K562 (cell line): ENCODE data around the gene ABLIM2. TPM values are rescaled to one million over a fixed set of nuclear protein-coding genes. Genes with fewer than 3 reads are reported as not detected.

ENCODE experiments used
- ATAC-seq: fragments of 200-7000 bp; cut with Tn5 transposase; 3 replicates; pipeline ENCODE4 v1.9.1; 2020; ENCODE audit warnings: moderate library complexity
- BruUV-seq: library from RNA; stranded (reverse); fragments of 400-500 nt; replicated peaks from 2 replicates; lab custom pipeline; 2021; lab: Mats Ljungman, UMichigan
- CTCF ChIA-PET: fragments of 300-600 bp; formaldehyde crosslinking; extraction: SDS; loops from one replicate; lab custom pipeline; 2021; ENCODE audit warnings: low intra/inter-chr PET ratio; lab: Yijun Ruan, JAX
- POLR2A ChIA-PET: fragments of 300-600, 350-650 bp; sonication (Branson Sonifier 250); formaldehyde crosslinking; extraction: SDS; loops from one replicate; lab custom pipeline; 2021; ENCODE audit warnings: antibody characterized with exemption, inconsistent platforms; lab: Yijun Ruan, JAX
- DNase-seq, 4 experiments: peaks; one replicate each; pipeline versions ENCODE4 v3.0.0 to v3.0.0-alpha.2; 2011 to 2018; ENCODE audit warnings: low spot score in 3 of 4, mixed read lengths in 3 of 4; ENCODE audit errors: extremely low read depth in 1 of 4
- FAIRE-seq: peaks from 2 replicates; lab custom pipeline; 2011; peaks lifted over from hg19 to GRCh38; lab: Jason Lieb, UNC
- H2AFZ ChIP-seq: 2 replicates; pipeline ENCODE4 v1.6.0; 2011; ENCODE audit warnings: low read depth, low read length, control low read depth, inconsistent platforms
- H3K27ac ChIP-seq: fragments of 200-600 bp; 3 replicates; pipeline ENCODE4 v1.8.0; 2011; ENCODE audit warnings: low read depth, mild to moderate bottlenecking, control low read depth, inconsistent platforms, low read length, moderate library complexity, mixed read lengths; ENCODE audit errors: extremely low read depth
- H3K27me3 ChIP-seq, 2 experiments: fragments of 300-600 bp in 1 of 2; 2 replicates in 1 of 2; 3 replicates in 1 of 2; pipeline versions ENCODE4 v1.6.0 to v1.8.0; 2011; ENCODE audit warnings: inconsistent platforms in 2 of 2, low read length in 2 of 2, mild to moderate bottlenecking in 1 of 2, mixed read lengths in 1 of 2, moderate library complexity in 1 of 2; ENCODE audit not compliant: control insufficient read depth in 2 of 2, insufficient read depth in 2 of 2
- H3K36me3 ChIP-seq: fragments of 300-600 bp; 3 replicates; pipeline ENCODE4 v1.8.0; 2011; ENCODE audit warnings: mild to moderate bottlenecking, low read length, inconsistent platforms; ENCODE audit not compliant: control insufficient read depth, insufficient read depth
- H3K4me1 ChIP-seq, 2 experiments: fragments of 200-600 bp in 1 of 2; replicated peaks in 1 of 2; 2 replicates in 1 of 2; 3 replicates in 1 of 2; pipeline versions ENCODE4 v1.5.1 to v1.8.0; 2011; ENCODE audit warnings: inconsistent platforms in 2 of 2, low read length in 2 of 2, mild to moderate bottlenecking in 1 of 2, mixed read lengths in 1 of 2, moderate library complexity in 1 of 2; ENCODE audit not compliant: control insufficient read depth in 2 of 2, insufficient read depth in 2 of 2
- H3K4me2 ChIP-seq: 2 replicates; pipeline ENCODE4 v1.6.1; 2011; ENCODE audit warnings: low read length, control low read depth, inconsistent platforms, mixed read lengths; ENCODE audit not compliant: insufficient read depth
- H3K4me3 ChIP-seq: fragments of 200-600 bp; sonication (generic), shearing (Covaris generic); 2 replicates; pipeline ENCODE4 v1.5.1; 2016; ENCODE audit warnings: control low read depth, inconsistent platforms
- H3K79me2 ChIP-seq: fragments of 200-600 bp; 3 replicates; pipeline ENCODE4 v1.8.0; 2011; ENCODE audit warnings: low read length, inconsistent platforms; ENCODE audit not compliant: control insufficient read depth, insufficient read depth
- H3K9ac ChIP-seq, 2 experiments: 2 replicates each; pipeline versions ENCODE4 v1.6.0 to v1.6.1; 2011; ENCODE audit warnings: low read depth in 2 of 2, low read length in 2 of 2, control low read depth in 1 of 2, inconsistent platforms in 1 of 2, mild to moderate bottlenecking in 1 of 2, mixed read lengths in 1 of 2; ENCODE audit not compliant: insufficient read depth in 1 of 2
- H3K9me1 ChIP-seq: one replicate; pipeline ENCODE4 v1.6.0; 2011; ENCODE audit warnings: inconsistent platforms, mild to moderate bottlenecking, low read length, moderate library complexity; ENCODE audit not compliant: control insufficient read depth, insufficient read depth
- H3K9me3 ChIP-seq: replicated peaks from 2 replicates; pipeline ENCODE4 v1.5.1; 2011; ENCODE audit warnings: low read depth, low read length, inconsistent platforms; ENCODE audit not compliant: control insufficient read depth, insufficient read depth
- H4K20me1 ChIP-seq: replicated peaks from 2 replicates; pipeline ENCODE4 v1.6.1; 2011; ENCODE audit warnings: low read length, inconsistent platforms, mixed read lengths; ENCODE audit not compliant: control insufficient read depth, insufficient read depth
- CBFB ChIP-seq: sonication (generic); formaldehyde crosslinking; IDR thresholded peaks from 2 replicates; pipeline ENCODE4 v1.4.0; 2020; ENCODE audit warnings: mild to moderate bottlenecking, missing genetic modification reagents
- E2F3 ChIP-seq: fragments of 250-450 bp; sonication (Bioruptor Pico); IDR thresholded peaks from 2 replicates; pipeline ENCODE4 v1.4.0; 2020; ENCODE audit warnings: mild to moderate bottlenecking
- HDGF ChIP-seq: fragments of 450-650 bp; IDR thresholded peaks from 2 replicates; pipeline ENCODE4 v1.6.1; 2016
- SREBF1 ChIP-seq: fragments of 150-350 bp; IDR thresholded peaks from 2 replicates; pipeline ENCODE4 v1.6.1; 2014; ENCODE audit warnings: antibody characterized with exemption, low read depth, low read length, borderline replicate concordance
- ZBTB7A ChIP-seq: IDR thresholded peaks from 2 replicates; pipeline ENCODE4 v1.6.1; 2011; ENCODE audit warnings: low read depth, mild to moderate bottlenecking, low read length, moderate library complexity, borderline replicate concordance; ENCODE audit not compliant: control insufficient read depth
- ZFP36 ChIP-seq: fragments of 150-350 bp; IDR thresholded peaks from 2 replicates; pipeline ENCODE4 v1.6.1; 2018; ENCODE audit warnings: low read length, low read depth; ENCODE audit not compliant: partially characterized antibody
- ZFX ChIP-seq: sonication (generic); formaldehyde crosslinking; IDR thresholded peaks from 2 replicates; pipeline ENCODE4 v1.8.0; 2022; ENCODE audit warnings: mild to moderate bottlenecking, missing genetic modification reagents, moderate library complexity
- WGBS: fragments of 100-300 bp; shearing (Covaris generic); methylation state at CpG from one replicate; pipeline ENCODE4 v1.1.6; 2016; ENCODE audit warnings: low coverage, mixed read lengths; ENCODE audit not compliant: insufficient coverage; ENCODE audit errors: missing lambda C conversion rate; 5-methylcytosine and 5-hydroxymethylcytosine counted together
- in situ Hi-C: fragments of 300-500 bp; cut with MboI; formaldehyde crosslinking; loops from 4 replicates; pipeline ENCODE4 v1.15.0; 2018; ENCODE audit warnings: inconsistent platforms, mixed read lengths
- intact Hi-C: fragments of 100-400 bp; cut with micrococcal nuclease; formaldehyde crosslinking; loops from 2 replicates; pipeline ENCODE4 v1.14.2; 2022
- polyA plus RNA-seq, 8 experiments: library from polyadenylated mRNA; depleted of rRNA in 4 of 8; stranded (reverse) in 5 of 8; unstranded in 3 of 8; fragments of >200 nt; fragmentation: Nextera tagmentation in 2 of 8; fragmentation: Illumina TruSeq in 1 of 8; extraction: Ambion mirVana in 2 of 8; extraction: Trizol in 1 of 8; gene quantifications; 2 replicates each; pipeline versions ENCODE4 v1.2.1 to v1.2.3, GENCODE V29; 2011 to 2014; ENCODE audit warnings: inconsistent platforms in 1 of 8, missing spikeins in 1 of 8
- total RNA-seq, 7 experiments: library from RNA; depleted of rRNA in 6 of 7; stranded (reverse); fragments of >200 nt in 6 of 7; fragmentation: Illumina TruSeq in 2 of 7; extraction: Trizol in 2 of 7; gene quantifications; 2 replicates each; pipeline versions ENCODE4 v1.2.1 to v1.2.3, GENCODE V29; 2011 to 2021; ENCODE audit warnings: low replicate concordance in 1 of 7
- TF ChIP-seq, protein P1 (sequence below): fragments of 250-450 bp; sonication (Bioruptor Pico); IDR thresholded peaks from 2 replicates; pipeline ENCODE4 v1.8.0; 2021; ENCODE audit warnings: moderate library complexity, mild to moderate bottlenecking, inconsistent platforms
- TF ChIP-seq, protein P2 (sequence below), 3 experiments: fragments of 200-800 bp in 1 of 3; sonication (Bioruptor generic) in 1 of 3; sonication (generic) in 1 of 3; formaldehyde crosslinking in 1 of 3; IDR thresholded peaks; 2 replicates each; pipeline versions ENCODE4 v1.6.1 to v1.8.0; 2016 to 2022; ENCODE audit warnings: mild to moderate bottlenecking in 2 of 3, missing compliant biosample characterization in 2 of 3, missing genetic modification characterization in 2 of 3, missing genetic modification reagents in 1 of 3
- TF ChIP-seq, protein P3 (sequence below): fragments of 250-450 bp; sonication (Bioruptor Pico); IDR thresholded peaks from 2 replicates; pipeline ENCODE4 v1.8.0; 2022; ENCODE audit warnings: moderate library complexity, mild to moderate bottlenecking, inconsistent platforms
- TF ChIP-seq, protein P4 (sequence below): sonication (generic); formaldehyde crosslinking; IDR thresholded peaks from 2 replicates; pipeline ENCODE4 v1.8.1; 2023; ENCODE audit warnings: mild to moderate bottlenecking, missing genetic modification reagents
- TF ChIP-seq, protein P5 (sequence below): IDR thresholded peaks from 2 replicates; pipeline ENCODE4 v1.6.1; 2016; ENCODE audit warnings: missing genetic modification characterization, missing compliant biosample characterization

ABLIM2 gene
- total and polyA plus RNA-seq, 9 of the 15 experiments (the other 6 are each of a cell fraction or from before 2014, with no cell fraction given), result not detected

DNA sequence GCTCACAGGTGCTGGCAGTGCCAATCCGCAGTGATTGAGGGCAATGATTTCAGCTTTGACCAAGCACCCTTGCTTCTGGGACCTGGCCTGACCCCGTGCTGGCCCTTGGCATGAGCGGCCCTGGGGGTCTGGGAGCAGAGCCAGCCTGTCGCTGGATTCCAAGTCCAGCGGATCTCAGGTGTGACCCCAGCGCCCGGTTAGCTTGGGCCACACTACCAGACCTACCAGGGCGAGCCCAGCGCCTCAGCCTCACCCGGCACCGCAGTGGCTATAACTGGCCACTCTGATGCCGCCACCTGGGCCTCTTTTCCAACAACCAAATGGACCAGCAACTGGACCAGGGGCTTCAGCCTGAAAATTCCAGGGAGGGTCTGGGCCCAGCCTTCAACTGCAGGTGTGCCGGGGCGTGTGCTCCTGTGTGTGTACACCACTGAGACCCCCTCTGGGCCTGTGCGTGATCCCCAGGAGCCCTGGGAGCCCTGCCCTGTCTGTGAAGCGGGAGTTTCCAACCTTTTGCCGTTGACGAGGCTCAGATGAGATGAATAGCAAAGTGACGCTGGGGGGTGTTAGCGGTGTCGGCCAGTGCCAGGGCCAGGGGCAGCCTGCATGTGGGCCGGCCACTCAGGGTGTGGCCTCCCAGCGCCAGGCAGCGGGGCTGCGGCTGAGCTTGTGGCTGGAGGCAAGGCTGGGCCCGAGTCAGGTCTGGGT, 41.1 kb upstream of the ABLIM2 start:
- in situ Hi-C loops, result no loop called here
- H3K9me3 ChIP-seq, result no peaks in the 10 kb centered on the region
- POLR2A ChIA-PET, result interaction anchor here (0.6 to 1.7 kb wide), 5 partner anchors 8 to 512 kb away, joined by 3 to 4 read pairs (median 3); no protein-coding TSS in a partner anchor
- no peak for ATAC-seq
- no peaks in the 10 kb centered on the region for H3K36me3 ChIP-seq
- peak overlapping the region; percentile 57 for H3K4me2 ChIP-seq
- WGBS, result 60% methylated on average over 24 of the region's 26 CpGs
- peaks cover 3 to 55% of the 10 kb centered on the region in 2 experiments; a peak in 3 of 5 replicates for H3K27me3 ChIP-seq
- TF ChIP-seq, protein P1, sequence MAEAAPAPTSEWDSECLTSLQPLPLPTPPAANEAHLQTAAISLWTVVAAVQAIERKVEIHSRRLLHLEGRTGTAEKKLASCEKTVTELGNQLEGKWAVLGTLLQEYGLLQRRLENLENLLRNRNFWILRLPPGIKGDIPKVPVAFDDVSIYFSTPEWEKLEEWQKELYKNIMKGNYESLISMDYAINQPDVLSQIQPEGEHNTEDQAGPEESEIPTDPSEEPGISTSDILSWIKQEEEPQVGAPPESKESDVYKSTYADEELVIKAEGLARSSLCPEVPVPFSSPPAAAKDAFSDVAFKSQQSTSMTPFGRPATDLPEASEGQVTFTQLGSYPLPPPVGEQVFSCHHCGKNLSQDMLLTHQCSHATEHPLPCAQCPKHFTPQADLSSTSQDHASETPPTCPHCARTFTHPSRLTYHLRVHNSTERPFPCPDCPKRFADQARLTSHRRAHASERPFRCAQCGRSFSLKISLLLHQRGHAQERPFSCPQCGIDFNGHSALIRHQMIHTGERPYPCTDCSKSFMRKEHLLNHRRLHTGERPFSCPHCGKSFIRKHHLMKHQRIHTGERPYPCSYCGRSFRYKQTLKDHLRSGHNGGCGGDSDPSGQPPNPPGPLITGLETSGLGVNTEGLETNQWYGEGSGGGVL (CRISPR knock-in tag), result no peak
- no peak for TF ChIP-seq CBFB (CRISPR knock-in tag)
- TF ChIP-seq, protein P2, sequence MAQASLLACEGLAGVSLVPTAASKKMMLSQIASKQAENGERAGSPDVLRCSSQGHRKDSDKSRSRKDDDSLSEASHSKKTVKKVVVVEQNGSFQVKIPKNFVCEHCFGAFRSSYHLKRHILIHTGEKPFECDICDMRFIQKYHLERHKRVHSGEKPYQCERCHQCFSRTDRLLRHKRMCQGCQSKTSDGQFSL (CRISPR knock-in tag; IDR thresholded peaks at IDR 0.05), result peak; percentile 33; the same call in 1 of the 2 replicates
- TF ChIP-seq, protein P2 (tag; IDR thresholded peaks at IDR 0.05), result no peak
- TF ChIP-seq E2F3 (CRISPR knock-in tag), result 0 out of 2 replicates have a peak, but pooled peaks have one; percentile 4
- TF ChIP-seq SREBF1, result no peak
- TF ChIP-seq, protein P3, sequence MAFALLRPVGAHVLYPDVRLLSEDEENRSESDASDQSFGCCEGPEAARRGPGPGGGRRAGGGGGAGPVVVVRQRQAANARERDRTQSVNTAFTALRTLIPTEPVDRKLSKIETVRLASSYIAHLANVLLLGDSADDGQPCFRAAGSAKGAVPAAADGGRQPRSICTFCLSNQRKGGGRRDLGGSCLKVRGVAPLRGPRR (CRISPR knock-in tag), result no peak
- TF ChIP-seq, protein P4, sequence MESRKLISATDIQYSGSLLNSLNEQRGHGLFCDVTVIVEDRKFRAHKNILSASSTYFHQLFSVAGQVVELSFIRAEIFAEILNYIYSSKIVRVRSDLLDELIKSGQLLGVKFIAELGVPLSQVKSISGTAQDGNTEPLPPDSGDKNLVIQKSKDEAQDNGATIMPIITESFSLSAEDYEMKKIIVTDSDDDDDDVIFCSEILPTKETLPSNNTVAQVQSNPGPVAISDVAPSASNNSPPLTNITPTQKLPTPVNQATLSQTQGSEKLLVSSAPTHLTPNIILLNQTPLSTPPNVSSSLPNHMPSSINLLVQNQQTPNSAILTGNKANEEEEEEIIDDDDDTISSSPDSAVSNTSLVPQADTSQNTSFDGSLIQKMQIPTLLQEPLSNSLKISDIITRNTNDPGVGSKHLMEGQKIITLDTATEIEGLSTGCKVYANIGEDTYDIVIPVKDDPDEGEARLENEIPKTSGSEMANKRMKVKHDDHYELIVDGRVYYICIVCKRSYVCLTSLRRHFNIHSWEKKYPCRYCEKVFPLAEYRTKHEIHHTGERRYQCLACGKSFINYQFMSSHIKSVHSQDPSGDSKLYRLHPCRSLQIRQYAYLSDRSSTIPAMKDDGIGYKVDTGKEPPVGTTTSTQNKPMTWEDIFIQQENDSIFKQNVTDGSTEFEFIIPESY (CRISPR knock-in tag), result peak; percentile 62; the same call in 1 of the 2 replicates
- peak; percentile 33; the same call in 1 of the 2 replicates for TF ChIP-seq ZFX (CRISPR knock-in tag)
- TF ChIP-seq ZBTB7A, result no peak
- TF ChIP-seq, protein P5, sequence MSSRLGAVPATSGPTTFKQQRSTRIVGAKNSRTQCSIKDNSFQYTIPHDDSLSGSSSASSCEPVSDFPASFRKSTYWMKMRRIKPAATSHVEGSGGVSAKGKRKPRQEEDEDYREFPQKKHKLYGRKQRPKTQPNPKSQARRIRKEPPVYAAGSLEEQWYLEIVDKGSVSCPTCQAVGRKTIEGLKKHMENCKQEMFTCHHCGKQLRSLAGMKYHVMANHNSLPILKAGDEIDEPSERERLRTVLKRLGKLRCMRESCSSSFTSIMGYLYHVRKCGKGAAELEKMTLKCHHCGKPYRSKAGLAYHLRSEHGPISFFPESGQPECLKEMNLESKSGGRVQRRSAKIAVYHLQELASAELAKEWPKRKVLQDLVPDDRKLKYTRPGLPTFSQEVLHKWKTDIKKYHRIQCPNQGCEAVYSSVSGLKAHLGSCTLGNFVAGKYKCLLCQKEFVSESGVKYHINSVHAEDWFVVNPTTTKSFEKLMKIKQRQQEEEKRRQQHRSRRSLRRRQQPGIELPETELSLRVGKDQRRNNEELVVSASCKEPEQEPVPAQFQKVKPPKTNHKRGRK (tag), result no peak
- TF ChIP-seq HDGF, result no peak
- no peak for TF ChIP-seq ZFP36
- TF ChIP-seq, all 486 proteins: peak for 4
- intact Hi-C loops, result no loop called here
- Histone ChIP-seq H3K9me1 (no peaks in the 10 kb centered on the region), H4K20me1 (peaks cover 4% of the 10 kb centered on the region; the same call in 1 of the 2 replicates), H2AFZ (no peak overlapping the region; the same call in 1 of the 2 replicates), H3K79me2 (no peaks in the 10 kb centered on the region), H3K4me1 (peaks cover 16 to 24% of the 10 kb centered on the region in 2 experiments), H3K4me3 (peak overlapping the region; percentile 11; the same call in 1 of the 2 replicates), H3K27ac (no peak overlapping the region), H3K9ac (0 out of 4 replicates have a peak overlapping the region, but pooled peaks of 1 of the 2 experiments have one; percentile 45)
- CTCF ChIA-PET, result no interaction called here
- TSS peak; percentile 69 for BruUV-seq
- no peak for FAIRE-seq
- no peak for DNase-seq
